ENCODE measurements around the gene KLHDC7B.

- TF ChIP-seq CTCF (conservative IDR thresholded peaks at IDR 0.05; ENCODE audit: low read depth, low read length) (peak; percentile 62), EZH2phosphoT487 (IDR thresholded peaks at IDR 0.05; ENCODE audit: borderline replicate concordance, low read length) (no peak), EZH2 (IDR thresholded peaks at IDR 0.05; ENCODE audit: low read length, unreplicated experiment) (no peak)
These were observed 17.1 kb downstream of the KLHDC7B start, which contains the start of gene SYCE3 for GRCh38 chr22:50562523-50563412.
